H9 (cell line): ENCODE results near the gene SLC16A10. TPM values are rescaled to one million over a fixed set of nuclear protein-coding genes. Genes with fewer than 3 reads are reported as not detected.
"Not testable (repeated sequence)": the region's sequence is repeated elsewhere in the genome, so short reads cannot be mapped to it uniquely, and the experiment has no call there.

Source experiments
- DNase-seq: peaks from one replicate; pipeline ENCODE4 v3.0.0-alpha.2; 2017
- H2AFZ ChIP-seq: one replicate; pipeline ENCODE4 v1.6.1; 2013; ENCODE audit warnings: mild to moderate bottlenecking, low read length, control low read depth, moderate library complexity
- H2AK5ac ChIP-seq: 2 replicates; pipeline ENCODE4 v1.6.1; 2013; ENCODE audit warnings: low read length, control low read depth, mixed read lengths; ENCODE audit not compliant: insufficient read length
- H2BK120ac ChIP-seq: one replicate; pipeline ENCODE4 v1.6.1; 2013; ENCODE audit warnings: low read depth, mild to moderate bottlenecking, low read length, control low read depth, inconsistent platforms; ENCODE audit not compliant: poor library complexity, severe bottlenecking
- H2BK12ac ChIP-seq: 2 replicates; pipeline ENCODE4 v1.6.1; 2013; ENCODE audit warnings: low read length, control low read depth, mixed read lengths, low read depth; ENCODE audit not compliant: insufficient read length
- H2BK15ac ChIP-seq: 2 replicates; pipeline ENCODE4 v1.6.1; 2013; ENCODE audit warnings: low read depth, low read length, control low read depth
- H2BK20ac ChIP-seq: one replicate; pipeline ENCODE4 v1.6.1; 2013; ENCODE audit warnings: low read depth, mild to moderate bottlenecking, low read length, control low read depth, inconsistent platforms; ENCODE audit not compliant: poor library complexity, severe bottlenecking
- H2BK5ac ChIP-seq: 2 replicates; pipeline ENCODE4 v1.6.1; 2013; ENCODE audit warnings: low read length, control low read depth, mixed read lengths; ENCODE audit not compliant: insufficient read length
- H3K14ac ChIP-seq: 2 replicates; pipeline ENCODE4 v1.6.1; 2013; ENCODE audit warnings: low read length, control low read depth; ENCODE audit not compliant: insufficient read depth
- H3K18ac ChIP-seq: 2 replicates; pipeline ENCODE4 v1.6.1; 2013; ENCODE audit warnings: low read depth, mild to moderate bottlenecking, mixed read lengths, low read length, control low read depth; ENCODE audit not compliant: insufficient read length
- H3K23ac ChIP-seq: 2 replicates; pipeline ENCODE4 v1.6.1; 2013; ENCODE audit warnings: low read length, control low read depth, mixed read lengths, low read depth; ENCODE audit not compliant: insufficient read length
- H3K23me2 ChIP-seq: 2 replicates; pipeline ENCODE4 v1.6.1; 2013; ENCODE audit warnings: low read depth, mild to moderate bottlenecking, mixed read lengths, low read length, control low read depth; ENCODE audit not compliant: insufficient read length, poor library complexity, severe bottlenecking
- H3K27ac ChIP-seq: 2 replicates; pipeline ENCODE4 v1.5.1; 2013; ENCODE audit warnings: low read length, control low read depth, mixed read lengths, low read depth; ENCODE audit not compliant: insufficient read length
- H3K27me3 ChIP-seq: 2 replicates; pipeline ENCODE4 v1.6.1; 2013; ENCODE audit warnings: low read length, control low read depth, inconsistent platforms; ENCODE audit not compliant: insufficient read depth
- H3K4ac ChIP-seq: 2 replicates; pipeline ENCODE4 v1.6.1; 2013; ENCODE audit warnings: low read depth, mild to moderate bottlenecking, control low read depth, inconsistent platforms, low read length, moderate library complexity
- H3K4me1 ChIP-seq: 2 replicates; pipeline ENCODE4 v1.6.1; 2013; ENCODE audit warnings: low read length, control low read depth, inconsistent platforms; ENCODE audit not compliant: insufficient read depth
- H3K4me2 ChIP-seq: 2 replicates; pipeline ENCODE4 v1.6.1; 2013; ENCODE audit warnings: low read length, control low read depth, mixed read lengths; ENCODE audit not compliant: insufficient read length, insufficient read depth
- H3K56ac ChIP-seq: 2 replicates; pipeline ENCODE4 v1.6.1; 2013; ENCODE audit warnings: low read depth, mild to moderate bottlenecking, mixed read lengths, low read length, control low read depth; ENCODE audit not compliant: insufficient read length
- H3K79me1 ChIP-seq: 2 replicates; pipeline ENCODE4 v1.6.1; 2013; ENCODE audit warnings: low read depth, mild to moderate bottlenecking, moderate library complexity, low read length, control low read depth, inconsistent platforms; ENCODE audit not compliant: insufficient read depth, poor library complexity, severe bottlenecking
- H3K79me2 ChIP-seq: 2 replicates; pipeline ENCODE4 v1.6.1; 2013; ENCODE audit warnings: low read length, control low read depth, inconsistent platforms; ENCODE audit not compliant: insufficient read depth
- H3K9ac ChIP-seq: 2 replicates; pipeline ENCODE4 v1.6.1; 2013; ENCODE audit warnings: low read length, control low read depth, mixed read lengths; ENCODE audit not compliant: insufficient read length; ENCODE audit errors: extremely low read depth
- H3K9me3 ChIP-seq: one replicate; pipeline ENCODE4 v1.6.1; 2013; ENCODE audit warnings: low read depth, low read length, inconsistent platforms; ENCODE audit not compliant: control insufficient read depth
- H3T11ph ChIP-seq: one replicate; pipeline ENCODE4 v1.6.1; 2013; ENCODE audit warnings: mild to moderate bottlenecking, low read length, control low read depth, inconsistent platforms
- H4K20me1 ChIP-seq: one replicate; pipeline ENCODE4 v1.6.1; 2013; ENCODE audit not compliant: control insufficient read depth, insufficient read length, insufficient read depth
- H4K5ac ChIP-seq: 2 replicates; pipeline ENCODE4 v1.6.1; 2013; ENCODE audit warnings: low read depth, mild to moderate bottlenecking, mixed read lengths, low read length, control low read depth; ENCODE audit not compliant: insufficient read length
- H4K8ac ChIP-seq: replicated peaks from 2 replicates; pipeline ENCODE4 v1.6.1; 2013; ENCODE audit warnings: low read length, control low read depth, mixed read lengths, low read depth; ENCODE audit not compliant: insufficient read length
- H4K91ac ChIP-seq: 2 replicates; pipeline ENCODE4 v1.6.1; 2013; ENCODE audit warnings: low read depth, mild to moderate bottlenecking, moderate library complexity, mixed read lengths, low read length, control low read depth; ENCODE audit not compliant: insufficient read length
- H3K27ac Mint-ChIP-seq, 3 experiments: 2 replicates in 2 of 3; 3 replicates in 1 of 3; pipeline ENCODE4 v1.8.0; 2020 to 2021; ENCODE audit warnings: mixed read lengths in 3 of 3, mild to moderate bottlenecking in 1 of 3, moderate library complexity in 1 of 3
- H3K27me3 Mint-ChIP-seq: 2 replicates; pipeline ENCODE4 v1.8.0; 2021; ENCODE audit warnings: low read depth, mild to moderate bottlenecking, moderate library complexity, mixed read lengths
- H3K36me3 Mint-ChIP-seq, 3 experiments: 2 replicates in 2 of 3; 3 replicates in 1 of 3; pipeline ENCODE4 v1.8.0; 2020 to 2021; ENCODE audit warnings: low read depth in 3 of 3, mixed read lengths in 3 of 3; ENCODE audit not compliant: insufficient read depth in 1 of 3
- H3K4me1 Mint-ChIP-seq, 2 experiments: 2 replicates each; pipeline ENCODE4 v1.8.0; 2020; ENCODE audit warnings: mixed read lengths in 2 of 2
- H3K4me3 Mint-ChIP-seq, 2 experiments: 2 replicates in 1 of 2; 3 replicates in 1 of 2; pipeline ENCODE4 v1.8.0; 2020 to 2021; ENCODE audit warnings: mild to moderate bottlenecking in 2 of 2, mixed read lengths in 2 of 2, moderate library complexity in 1 of 2
- H3K9me3 Mint-ChIP-seq, 2 experiments: 2 replicates in 1 of 2; 3 replicates in 1 of 2; pipeline ENCODE4 v1.8.0; 2020; ENCODE audit warnings: mild to moderate bottlenecking in 2 of 2, mixed read lengths in 2 of 2, moderate library complexity in 1 of 2
- CTCF ChIP-seq: fragments of 200-600 bp; sonication (generic); conservative IDR thresholded peaks from 3 replicates; pipeline ENCODE4 v1.8.0; 2021; ENCODE audit warnings: antibody characterized with exemption, mild to moderate bottlenecking
- WGBS: extraction: QIAGEN DNeasy Blood & Tissue Kit; methylation state at CpG from one replicate; pipeline ENCODE4 v1.1.7; 2013; ENCODE audit warnings: missing lambda C conversion rate, low lambda C conversion rate, mixed read lengths; ENCODE audit not compliant: insufficient read length; ENCODE audit errors: extremely low coverage; 5-methylcytosine and 5-hydroxymethylcytosine counted together
- total RNA-seq: library from RNA; stranded (reverse); gene quantifications from 2 replicates; pipeline ENCODE4 v1.2.1, GENCODE V29; 2021

The SLC16A10 gene
- total RNA-seq, 1 experiment from 2014 or later, result 11.4 TPM

DNA sequence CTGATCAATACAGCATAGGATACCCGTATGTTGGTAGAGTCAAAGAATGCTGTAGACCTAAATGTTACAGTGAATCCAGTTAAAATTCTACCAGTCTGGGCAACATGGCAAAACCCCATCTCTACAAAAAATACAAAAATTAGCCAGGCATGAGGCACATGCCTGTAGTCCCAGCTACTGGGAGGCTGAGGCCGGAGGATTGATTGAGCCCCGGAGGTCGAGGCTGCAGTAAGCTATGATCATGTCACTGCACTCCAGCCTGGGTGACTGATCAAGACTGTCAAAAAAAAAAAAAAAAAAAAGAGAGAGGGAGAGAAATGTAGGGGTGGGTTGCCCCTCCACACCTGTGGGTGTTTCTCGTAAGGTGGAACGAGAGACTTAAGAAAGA lies 167.5 kb downstream of the SLC16A10 start:
- WGBS, result no CpG with 5 or more reads among the region's 6 CpGs
- Mint-ChIP-seq H3K4me1 (peaks cover 63 to 65% of the 10 kb centered on the region in 2 experiments), H3K27ac (peak overlapping the region; percentile 80 to 95 (median 89)), H3K27me3 (no peaks in the 10 kb centered on the region), H3K4me3 (peak overlapping the region; percentile 36 to 62), H3K9me3 (no peaks in the 10 kb centered on the region), H3K36me3 (no peaks in the 10 kb centered on the region)
- TF ChIP-seq CTCF, result no peak
- no peak overlapping the region for H2BK12ac ChIP-seq
- no peak overlapping the region for H2AFZ ChIP-seq
- no peaks in the 10 kb centered on the region for H3K79me1 ChIP-seq
- H2BK120ac ChIP-seq, result no peak overlapping the region
- DNase-seq, result no peak
- no peak overlapping the region for H3K23ac ChIP-seq
- no peak overlapping the region for H2BK20ac ChIP-seq
- no peak overlapping the region for H3T11ph ChIP-seq
- no peak overlapping the region for H3K27ac ChIP-seq
- no peaks in the 10 kb centered on the region for H3K9me3 ChIP-seq
- H2AK5ac ChIP-seq, result no peak overlapping the region
- H4K8ac ChIP-seq, result no peak overlapping the region
- H3K9ac ChIP-seq, result no peak overlapping the region
- no peaks in the 10 kb centered on the region for H4K20me1 ChIP-seq
- H3K4me1 ChIP-seq, result peaks cover 3% of the 10 kb centered on the region; the same call in 1 of the 2 replicates
- H3K14ac ChIP-seq, result no peak overlapping the region
- no peak overlapping the region for H4K5ac ChIP-seq
- no peak overlapping the region for H2BK15ac ChIP-seq
- H3K79me2 ChIP-seq, result no peaks in the 10 kb centered on the region
- no peak overlapping the region for H3K18ac ChIP-seq
- no peak overlapping the region for H3K4ac ChIP-seq
- no peak overlapping the region for H2BK5ac ChIP-seq
- H3K4me2 ChIP-seq, result peak overlapping the region; percentile 51
- H4K91ac ChIP-seq, result no peak overlapping the region
- H3K27me3 ChIP-seq, result no peaks in the 10 kb centered on the region
- peaks cover 3% of the 10 kb centered on the region for H3K23me2 ChIP-seq
- no peak overlapping the region for H3K56ac ChIP-seq

- not testable (repeated sequence) for DNase-seq, H3K36me3 Mint-ChIP-seq, H3K14ac ChIP-seq, H3K9me3 Mint-ChIP-seq, H3K27me3 Mint-ChIP-seq, H4K8ac ChIP-seq, H3K27ac ChIP-seq, H2AK5ac ChIP-seq, H2BK12ac ChIP-seq, H4K5ac ChIP-seq, H3K9me3 ChIP-seq, H3K18ac ChIP-seq, H3T11ph ChIP-seq, H3K9ac ChIP-seq, H2BK15ac ChIP-seq, H2BK120ac ChIP-seq, H3K4me1 ChIP-seq, H3K79me2 ChIP-seq, H2AFZ ChIP-seq, H3K23ac ChIP-seq, H2BK5ac ChIP-seq, H3K56ac ChIP-seq, H3K79me1 ChIP-seq, H3K4ac ChIP-seq, H3K27me3 ChIP-seq, H3K23me2 ChIP-seq, H4K20me1 ChIP-seq, H2BK20ac ChIP-seq, H4K91ac ChIP-seq
- H3K4me2 ChIP-seq, result peak overlapping the region; percentile 51
- H3K27ac Mint-ChIP-seq, result peak overlapping the region in 1 of 3 experiments; percentile 97; a peak in 1 of 7 replicates
- peaks cover 65 to 66% of the 10 kb centered on the region in 2 experiments for H3K4me1 Mint-ChIP-seq
- peak overlapping the region in 1 of 2 experiments; percentile 42; a peak in 2 of 5 replicates for H3K4me3 Mint-ChIP-seq
- no CpG with 5 or more reads among the region's 2 CpGs for WGBS
These were observed 168.5 kb downstream of the SLC16A10 start for GRCh38 chr6:111255838-111256237.
